NB4 (cell line): ENCODE results near the gene SUMF1.

Source experiments
- DNase-seq: peaks from one replicate; pipeline ENCODE4 v3.0.0; 2010; ENCODE audit warnings: low read depth
- H3K4me3 ChIP-seq: one replicate; pipeline ENCODE4 v1.5.1; 2011; ENCODE audit warnings: mild to moderate bottlenecking, low read depth, low read length, moderate library complexity
- MYC ChIP-seq: IDR thresholded peaks from 2 replicates; pipeline ENCODE4 v1.6.1; 2011; ENCODE audit warnings: low read depth, low read length
- POLR2A ChIP-seq: IDR thresholded peaks from 2 replicates; pipeline ENCODE4 v1.6.1; 2011; ENCODE audit warnings: mild to moderate bottlenecking; ENCODE audit not compliant: insufficient read length; ENCODE audit errors: extremely low read depth
- TF ChIP-seq, protein P1 (sequence below): IDR thresholded peaks from 2 replicates; pipeline ENCODE4 v1.6.1; 2011; ENCODE audit warnings: low read depth, low read length
- TF ChIP-seq, protein P2 (sequence below): IDR thresholded peaks from one replicate; pipeline ENCODE4 v1.5.1; 2012; ENCODE audit warnings: low read depth, low read length

SUMF1 gene

DNA sequence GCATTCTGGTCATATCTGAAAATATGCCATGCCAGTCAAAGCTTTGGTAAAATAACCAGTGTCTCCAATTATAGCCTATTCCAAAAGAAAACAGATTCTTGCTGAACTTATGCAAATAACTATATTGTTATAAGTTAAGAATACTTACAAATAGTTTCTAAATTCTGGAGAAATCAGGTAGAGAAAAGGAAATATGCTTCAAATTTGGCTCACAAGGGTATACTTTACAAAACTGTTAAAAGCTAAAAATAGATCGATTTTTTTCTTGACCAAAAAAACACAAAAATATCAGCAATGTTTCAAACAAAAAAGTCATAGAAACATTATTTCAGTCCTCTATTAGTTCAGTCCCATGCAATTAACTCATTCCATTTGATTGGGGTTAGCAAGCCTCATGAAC lies 140.2 kb downstream of the SUMF1 start:
- DNase-seq, result no peak
- no peak for TF ChIP-seq POLR2A
- TF ChIP-seq MYC, result no peak
- TF ChIP-seq, protein P1, sequence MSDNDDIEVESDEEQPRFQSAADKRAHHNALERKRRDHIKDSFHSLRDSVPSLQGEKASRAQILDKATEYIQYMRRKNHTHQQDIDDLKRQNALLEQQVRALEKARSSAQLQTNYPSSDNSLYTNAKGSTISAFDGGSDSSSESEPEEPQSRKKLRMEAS, result no peak
- H3K4me3 ChIP-seq, result no peak overlapping the region

DNA sequence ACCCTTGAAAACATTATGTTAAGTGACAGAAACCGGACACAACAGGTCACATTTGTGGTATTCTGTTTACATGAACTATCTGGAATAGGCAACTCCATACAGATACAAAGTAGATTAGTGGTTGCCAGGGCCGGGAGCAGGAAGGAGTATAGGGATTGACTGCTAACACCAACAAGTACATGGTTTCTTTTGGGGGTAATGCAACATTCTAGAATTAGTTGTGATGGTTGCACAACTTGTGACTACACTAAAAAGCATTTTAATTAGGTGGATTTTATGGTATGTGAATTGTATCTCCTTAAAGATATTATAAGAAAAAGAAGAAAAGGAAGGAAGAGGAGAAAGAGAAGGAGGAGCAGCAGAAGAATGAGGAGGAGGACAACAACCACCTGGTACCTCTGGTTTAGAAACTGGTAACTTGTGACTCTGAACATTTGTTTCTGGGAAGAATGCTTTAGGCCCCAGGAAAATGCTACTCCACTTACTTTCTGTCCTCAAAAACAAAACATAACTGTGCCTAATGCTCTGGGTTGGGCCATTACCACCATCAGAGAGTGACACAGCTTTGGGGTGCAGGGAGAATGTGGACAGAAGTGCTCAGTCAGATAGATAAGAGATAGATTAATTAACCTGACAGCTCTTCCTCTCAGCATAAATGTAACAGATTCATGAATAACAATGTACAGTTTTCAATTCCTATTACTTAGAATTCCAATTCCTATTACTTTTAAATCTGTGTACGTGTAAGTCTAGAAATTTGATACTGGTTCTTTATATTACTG lies 143.6 kb downstream of the SUMF1 start:
- TF ChIP-seq POLR2A (no peak), MYC (no peak)
- TF ChIP-seq, protein P1, result no peak
- TF ChIP-seq, protein P2, sequence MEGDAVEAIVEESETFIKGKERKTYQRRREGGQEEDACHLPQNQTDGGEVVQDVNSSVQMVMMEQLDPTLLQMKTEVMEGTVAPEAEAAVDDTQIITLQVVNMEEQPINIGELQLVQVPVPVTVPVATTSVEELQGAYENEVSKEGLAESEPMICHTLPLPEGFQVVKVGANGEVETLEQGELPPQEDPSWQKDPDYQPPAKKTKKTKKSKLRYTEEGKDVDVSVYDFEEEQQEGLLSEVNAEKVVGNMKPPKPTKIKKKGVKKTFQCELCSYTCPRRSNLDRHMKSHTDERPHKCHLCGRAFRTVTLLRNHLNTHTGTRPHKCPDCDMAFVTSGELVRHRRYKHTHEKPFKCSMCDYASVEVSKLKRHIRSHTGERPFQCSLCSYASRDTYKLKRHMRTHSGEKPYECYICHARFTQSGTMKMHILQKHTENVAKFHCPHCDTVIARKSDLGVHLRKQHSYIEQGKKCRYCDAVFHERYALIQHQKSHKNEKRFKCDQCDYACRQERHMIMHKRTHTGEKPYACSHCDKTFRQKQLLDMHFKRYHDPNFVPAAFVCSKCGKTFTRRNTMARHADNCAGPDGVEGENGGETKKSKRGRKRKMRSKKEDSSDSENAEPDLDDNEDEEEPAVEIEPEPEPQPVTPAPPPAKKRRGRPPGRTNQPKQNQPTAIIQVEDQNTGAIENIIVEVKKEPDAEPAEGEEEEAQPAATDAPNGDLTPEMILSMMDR, result no peak
- DNase-seq, result no peak
- no peak overlapping the region for H3K4me3 ChIP-seq

DNA sequence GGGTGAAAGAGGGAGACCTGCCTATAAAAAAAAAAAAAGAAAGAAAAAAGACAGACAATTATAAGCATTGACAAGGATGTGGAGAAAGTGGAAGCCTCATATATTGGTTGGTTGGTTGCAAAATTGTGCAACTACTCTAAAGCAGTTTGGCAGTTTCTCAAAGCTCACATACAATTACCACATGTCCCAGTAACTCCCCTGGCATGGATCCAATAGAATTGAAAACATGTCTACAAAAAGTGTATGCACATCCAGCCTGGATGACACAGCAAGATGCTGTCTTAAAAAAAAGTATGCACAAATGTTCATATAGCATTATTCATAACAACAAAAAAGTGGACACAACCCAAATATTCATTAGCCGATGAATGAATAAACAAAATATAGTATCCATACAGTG lies 144.4 kb downstream of the SUMF1 start:
- H3K4me3 ChIP-seq, result no peak overlapping the region
- no peak for TF ChIP-seq MYC
- no peak for TF ChIP-seq POLR2A
- TF ChIP-seq, protein P2, result no peak
- TF ChIP-seq, protein P1, result no peak

DNA sequence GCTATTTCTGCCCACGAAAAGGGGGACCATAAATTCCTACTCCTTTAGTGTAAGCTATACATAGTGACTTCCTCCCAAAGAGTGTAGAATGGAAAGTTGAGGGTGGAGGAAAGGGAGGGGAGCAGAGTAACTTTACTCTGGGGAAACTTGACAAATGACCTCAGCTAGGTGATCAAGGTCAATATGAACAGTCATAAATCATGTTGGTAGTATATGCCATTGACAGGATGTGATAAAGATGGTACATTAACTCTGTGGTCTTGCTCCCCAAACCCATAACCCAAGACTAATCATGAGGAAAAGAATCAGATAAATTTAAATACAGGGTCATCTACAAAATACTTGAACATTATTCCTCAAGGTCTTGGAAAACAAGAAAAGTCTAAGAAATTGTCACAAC lies 145.3 kb downstream of the SUMF1 start:
- no peak for DNase-seq
- TF ChIP-seq, protein P1, result no peak
- TF ChIP-seq, protein P2, result no peak
- TF ChIP-seq MYC, result no peak
- TF ChIP-seq POLR2A, result no peak
- H3K4me3 ChIP-seq, result no peak overlapping the region

More for the DNA sequence above, 144.4 kb downstream of the SUMF1 start:
- DNase-seq, result peak; percentile 84

DNA sequence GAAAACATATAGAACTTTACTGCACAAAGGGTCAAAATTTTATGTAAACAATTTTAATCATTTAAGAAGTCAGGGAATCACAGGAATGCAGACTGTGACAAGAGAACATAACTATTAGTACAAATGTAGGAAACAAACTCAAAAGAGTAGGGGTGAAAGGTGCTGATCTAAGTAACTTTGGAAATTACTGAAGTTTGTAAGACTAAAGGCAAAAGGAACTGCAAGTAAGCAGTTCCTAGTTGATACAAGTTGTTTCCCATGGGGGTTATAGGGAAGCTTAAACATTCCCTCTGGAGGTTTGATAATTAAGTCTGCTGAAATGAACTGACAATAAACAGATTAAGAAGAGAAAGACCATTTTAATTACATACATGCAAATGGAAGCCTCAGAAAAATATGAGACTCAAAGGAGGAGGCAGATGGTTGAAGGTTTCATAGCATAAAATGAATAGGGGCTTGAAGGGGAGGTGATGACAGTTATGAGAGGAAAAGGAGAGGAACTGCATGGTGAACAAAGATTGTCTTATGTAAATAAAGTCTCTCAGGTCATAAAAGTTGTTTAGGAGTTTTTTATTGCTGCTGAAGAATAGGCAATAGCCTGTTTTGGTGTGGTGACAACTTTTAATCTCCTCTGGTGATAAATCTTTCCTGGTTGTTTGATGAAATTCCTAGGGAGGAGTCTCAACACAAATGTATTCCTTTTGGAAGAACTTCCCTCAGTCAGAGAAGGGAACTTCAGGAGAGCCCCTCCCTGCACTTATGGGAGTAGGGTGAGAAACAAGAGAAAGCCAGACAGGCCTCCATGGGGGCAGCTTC lies 146.8 kb downstream of the SUMF1 start:
- H3K4me3 ChIP-seq, result no peak overlapping the region
- TF ChIP-seq, protein P1, result no peak
- TF ChIP-seq POLR2A, result no peak
- TF ChIP-seq, protein P2, result no peak
- no peak for TF ChIP-seq MYC
- no peak for DNase-seq

DNA sequence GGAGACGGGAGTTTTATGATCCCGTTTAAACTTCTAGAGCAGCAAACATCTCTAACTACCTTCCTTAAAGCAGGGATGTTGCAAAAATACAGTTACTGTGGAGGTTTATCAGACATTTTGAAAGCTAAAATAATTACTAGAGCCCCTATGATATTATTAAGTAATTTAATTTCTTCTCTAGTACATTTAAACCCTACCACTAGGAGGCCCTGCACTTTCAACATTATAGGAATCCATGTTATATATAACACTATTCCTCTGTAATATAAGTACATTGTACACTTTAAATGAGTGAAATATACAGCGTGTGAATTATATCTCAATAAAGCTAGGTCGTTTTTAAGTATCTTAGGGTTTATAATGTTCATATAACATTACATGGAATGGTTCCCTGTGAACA lies 152.4 kb downstream of the SUMF1 start:
- DNase-seq, result no peak
- TF ChIP-seq, protein P1, result no peak
- no peak overlapping the region for H3K4me3 ChIP-seq
